Smooth muscle cell (in vitro differentiated cells): ENCODE measurements around the gene SERPINA4. TPM values are rescaled to one million over a fixed set of nuclear protein-coding genes. Genes with fewer than 3 reads are reported as not detected.

ENCODE experiments used
- DNase-seq: peaks from one replicate; lab custom pipeline; 2025; ENCODE audit not compliant: unreplicated experiment; lab: John Stamatoyannopoulos, UW
- H2AFZ ChIP-seq: fragments of 200-600 bp; sonication (generic); 2 replicates; pipeline ENCODE4 v1.6.0; 2016; ENCODE audit warnings: antibody characterized with exemption, low read depth, mild to moderate bottlenecking
- H3F3A ChIP-seq: fragments of 200-600 bp; sonication (generic); 2 replicates; pipeline ENCODE4 v1.6.0; 2017; ENCODE audit warnings: antibody characterized with exemption, low read depth
- H3K27ac ChIP-seq: fragments of 200-600 bp; sonication (generic); 2 replicates; pipeline ENCODE4 v1.5.1; 2016; ENCODE audit warnings: low read depth, mild to moderate bottlenecking
- H3K27me3 ChIP-seq: fragments of 200-600 bp; sonication (generic); 2 replicates; pipeline ENCODE4 v1.6.1; 2016; ENCODE audit warnings: low read depth, mild to moderate bottlenecking
- H3K36me3 ChIP-seq: fragments of 200-600 bp; sonication (generic); 2 replicates; pipeline ENCODE4 v1.5.1; 2016; ENCODE audit warnings: low read depth
- H3K4me1 ChIP-seq: fragments of 200-600 bp; sonication (generic); 2 replicates; pipeline ENCODE4 v1.5.1; 2016; ENCODE audit warnings: low read depth
- H3K4me2 ChIP-seq: fragments of 200-600 bp; sonication (generic); 2 replicates; pipeline ENCODE4 v1.6.0; 2016; ENCODE audit warnings: mild to moderate bottlenecking
- H3K4me3 ChIP-seq: fragments of 200-600 bp; sonication (generic); 2 replicates; pipeline ENCODE4 v1.5.1; 2016; ENCODE audit warnings: mild to moderate bottlenecking
- H3K79me2 ChIP-seq: fragments of 200-600 bp; sonication (generic); 2 replicates; pipeline ENCODE4 v1.6.0; 2016; ENCODE audit warnings: low read depth, mild to moderate bottlenecking
- H3K9ac ChIP-seq: fragments of 200-600 bp; sonication (generic); 2 replicates; pipeline ENCODE4 v1.6.0; 2016; ENCODE audit warnings: low read depth
- H3K9me3 ChIP-seq: fragments of 200-600 bp; sonication (generic); replicated peaks from 2 replicates; pipeline ENCODE4 v1.5.1; 2016; ENCODE audit warnings: low read depth
- H4K20me1 ChIP-seq: fragments of 200-600 bp; sonication (generic); 2 replicates; pipeline ENCODE4 v1.6.0; 2016; ENCODE audit warnings: low read depth
- CTCF ChIP-seq: fragments of 200-600 bp; sonication (generic); IDR thresholded peaks from 2 replicates; pipeline ENCODE4 v1.5.1; 2017; ENCODE audit warnings: borderline replicate concordance, mild to moderate bottlenecking, antibody characterized with exemption; ENCODE audit not compliant: insufficient read depth, poor library complexity, severe bottlenecking
- WGBS: methylation state at CpG from one replicate; pipeline ENCODE4 v1.1.7; 2016; ENCODE audit warnings: low lambda C conversion rate; 5-methylcytosine and 5-hydroxymethylcytosine counted together
- polyA plus RNA-seq: library from polyadenylated mRNA; unstranded; fragments of >200 nt; fragmentation: Nextera tagmentation; extraction: Ambion mirVana; gene quantifications from 2 replicates; pipeline ENCODE4 v1.2.1, GENCODE V29; 2016
- total RNA-seq: library from RNA; depleted of rRNA; stranded (reverse); fragments of >200 nt; gene quantifications from 2 replicates; pipeline ENCODE4 v1.2.3, GENCODE V29; 2014

SERPINA4 gene
- total and polyA plus RNA-seq, 2 experiments from 2014 or later: not detected

DNA sequence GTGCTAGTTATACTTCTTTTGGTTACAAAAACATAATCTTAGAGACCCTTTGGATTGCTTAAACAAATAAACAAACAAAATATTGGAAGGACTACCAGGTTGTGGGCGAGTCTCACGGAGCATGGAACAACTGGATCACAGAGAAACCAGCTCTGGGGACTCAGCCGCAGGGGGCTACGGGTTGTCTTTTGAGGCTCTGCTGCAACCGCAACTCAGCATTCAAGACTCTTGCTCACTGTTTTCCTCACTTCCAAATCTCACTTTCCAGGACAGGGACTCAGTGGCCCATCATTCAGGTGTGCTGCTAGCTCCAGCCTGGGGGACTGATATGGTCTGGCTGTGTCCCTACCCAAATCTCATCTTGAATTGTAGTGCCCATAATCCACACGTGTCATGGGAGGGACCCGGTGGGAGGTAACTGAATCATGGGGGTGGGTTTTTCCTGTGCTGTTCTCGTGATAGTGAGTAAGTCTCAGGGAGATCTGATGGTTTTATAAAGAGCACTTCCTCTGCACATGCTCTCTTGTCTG, 14.0 kb upstream of the SERPINA4 start:
- TF ChIP-seq CTCF: no peak
- Histone ChIP-seq H3F3A (no peaks in the 10 kb centered on the region), H3K79me2 (no peaks in the 10 kb centered on the region), H4K20me1 (no peaks in the 10 kb centered on the region), H3K27me3 (no peaks in the 10 kb centered on the region), H3K4me2 (no peak overlapping the region), H3K9ac (no peak overlapping the region), H2AFZ (no peak overlapping the region), H3K4me1 (peaks cover 4% of the 10 kb centered on the region), H3K27ac (no peak overlapping the region), H3K36me3 (no peaks in the 10 kb centered on the region), H3K9me3 (no peaks in the 10 kb centered on the region), H3K4me3 (no peak overlapping the region)
- 94% methylated on average over 8 of the region's 8 CpGs for WGBS
- no peak for DNase-seq

GRCh38 chr14:94547726-94548125, 13.5 kb upstream of the SERPINA4 start:
- Histone ChIP-seq H3K4me1 (peaks cover 4% of the 10 kb centered on the region), H3K9ac (no peak overlapping the region), H3K9me3 (no peaks in the 10 kb centered on the region), H3K27ac (no peak overlapping the region), H3K4me3 (no peak overlapping the region), H3K27me3 (no peaks in the 10 kb centered on the region), H3F3A (no peaks in the 10 kb centered on the region), H2AFZ (no peak overlapping the region), H3K36me3 (no peaks in the 10 kb centered on the region), H4K20me1 (no peaks in the 10 kb centered on the region), H3K4me2 (no peak overlapping the region), H3K79me2 (no peaks in the 10 kb centered on the region)
- no peak for TF ChIP-seq CTCF
- DNase-seq: no peak
- 76% methylated on average over 4 of the region's 4 CpGs for WGBS

GRCh38 chr14:94548131-94548998, 12.9 kb upstream of the SERPINA4 start:
- no peak for DNase-seq
- H3K4me2 ChIP-seq: no peak overlapping the region
- TF ChIP-seq CTCF: no peak
- no peaks in the 10 kb centered on the region for H4K20me1 ChIP-seq
- H3K27me3 ChIP-seq: no peaks in the 10 kb centered on the region
- no peaks in the 10 kb centered on the region for H3K36me3 ChIP-seq
- H3K4me1 ChIP-seq: peaks cover 4% of the 10 kb centered on the region
- no peak overlapping the region for H3K9ac ChIP-seq
- 93% methylated on average over 14 of the region's 14 CpGs for WGBS
- H3K27ac ChIP-seq: no peak overlapping the region
- no peak overlapping the region for H2AFZ ChIP-seq
- no peak overlapping the region for H3K4me3 ChIP-seq
- H3K79me2 ChIP-seq: no peaks in the 10 kb centered on the region
- no peaks in the 10 kb centered on the region for H3F3A ChIP-seq
- no peaks in the 10 kb centered on the region for H3K9me3 ChIP-seq
